Stimulated activated CD4-positive, alpha-beta T cell treated with anti-CD3 and anti-CD28 coated beads, Interleukin-15, amount 100 ng/mL, for 24 hours (primary cell): Measurements from ENCODE around the gene TMEM101.
"Not testable (repeated sequence)": the region's sequence is repeated elsewhere in the genome, so short reads cannot be mapped to it uniquely, and the experiment has no call there.

Source experiments
- DNase-seq: peaks from one replicate; pipeline ENCODE4 v3.0.0-alpha.2; 2020

The TMEM101 gene

DNA sequence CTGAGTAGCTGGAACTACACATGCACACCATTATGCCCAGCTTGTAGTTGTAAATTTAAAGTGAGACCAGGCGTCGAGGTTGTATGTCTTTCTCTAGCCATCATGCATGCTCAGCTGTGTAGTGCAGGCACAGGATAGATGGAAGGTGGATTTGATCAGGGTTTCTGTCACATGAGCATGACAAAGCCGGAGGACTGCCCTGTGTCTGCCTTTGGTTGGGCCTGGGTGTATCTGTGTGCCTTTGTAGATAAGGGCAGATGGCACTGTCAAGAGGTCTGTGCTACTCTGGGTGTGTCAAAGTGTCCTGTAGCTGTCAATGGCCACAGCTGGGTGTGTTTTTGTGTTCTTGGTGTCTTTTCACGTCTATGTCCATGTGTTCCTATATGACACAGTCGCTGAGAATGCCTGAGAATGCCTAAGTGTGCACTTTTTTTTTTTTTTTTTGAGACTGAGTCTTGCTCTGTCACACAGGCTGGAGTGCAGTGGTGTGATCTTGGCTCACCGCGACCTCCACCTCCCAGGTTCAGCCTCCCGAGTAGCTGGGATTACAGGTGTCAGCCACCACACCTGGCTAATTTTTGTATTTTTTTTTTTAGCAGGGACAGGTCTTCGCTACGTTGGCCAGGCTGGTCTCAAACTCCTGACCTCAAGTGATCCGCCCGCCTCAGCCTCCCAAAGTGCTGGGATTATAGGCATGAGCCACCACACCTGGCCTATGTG lies 14.5 kb downstream of the TMEM101 start:
- no peak for DNase-seq

DNA sequence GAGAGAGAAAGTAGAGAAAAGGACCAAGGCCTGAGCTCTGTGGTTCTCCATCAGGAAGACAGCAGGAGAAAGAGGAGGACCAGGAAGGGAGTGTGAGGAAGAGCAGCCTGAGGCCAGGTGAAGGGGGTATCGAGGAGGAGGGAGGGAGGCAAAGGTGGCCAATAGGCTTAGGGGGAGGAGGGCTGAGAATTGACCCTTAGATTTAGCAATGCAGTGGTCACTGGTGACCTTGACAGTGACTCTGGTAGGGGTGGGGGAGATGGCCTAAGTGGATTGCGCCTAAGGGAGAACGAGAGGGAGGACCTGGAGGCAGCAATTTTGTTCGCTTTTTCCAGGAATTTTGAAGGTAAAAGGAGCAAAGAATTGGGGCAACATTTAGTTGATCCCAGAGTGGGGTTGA lies 15.7 kb downstream of the TMEM101 start:
- no peak for DNase-seq

DNA sequence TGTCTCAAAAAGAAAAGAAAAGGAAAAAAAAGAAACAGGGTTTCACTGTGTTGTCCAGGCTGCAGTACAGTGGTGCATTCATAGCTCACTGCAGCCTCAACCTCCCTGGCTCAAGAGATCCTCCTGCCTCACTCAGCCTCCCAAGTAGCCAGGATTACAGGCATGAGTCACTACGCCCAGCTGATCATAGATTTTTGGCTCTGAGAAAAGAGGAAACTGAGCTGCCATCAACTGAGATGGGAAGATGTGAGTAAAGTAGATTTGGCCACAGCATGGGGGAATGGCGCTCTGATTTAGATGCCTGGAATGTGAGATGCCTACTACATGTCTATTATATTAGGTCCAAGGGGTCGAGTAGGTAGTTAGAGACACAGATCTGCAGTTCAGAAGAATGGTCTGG lies 16.2 kb downstream of the TMEM101 start:
- DNase-seq: no peak

DNA sequence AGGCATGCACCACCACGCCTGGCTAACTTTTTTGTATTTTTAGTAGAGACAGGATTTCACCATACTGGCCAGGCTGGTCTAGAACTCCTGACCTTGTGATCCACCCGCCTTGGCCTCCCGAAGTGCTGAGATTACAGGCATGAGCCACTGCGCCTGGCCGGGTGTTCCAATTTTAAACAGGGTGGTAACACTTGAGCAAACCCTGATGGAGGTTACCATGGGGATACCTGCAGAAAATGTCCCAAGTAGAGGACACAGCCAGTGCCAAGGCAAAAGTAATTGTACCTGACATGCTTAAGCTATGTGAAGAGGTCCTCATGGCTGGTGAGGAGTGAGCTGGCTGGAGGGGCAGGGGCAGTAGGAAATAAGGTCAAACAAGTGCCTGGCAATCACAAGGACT lies 17.6 kb downstream of the TMEM101 start:
- DNase-seq: not testable (repeated sequence)

DNA sequence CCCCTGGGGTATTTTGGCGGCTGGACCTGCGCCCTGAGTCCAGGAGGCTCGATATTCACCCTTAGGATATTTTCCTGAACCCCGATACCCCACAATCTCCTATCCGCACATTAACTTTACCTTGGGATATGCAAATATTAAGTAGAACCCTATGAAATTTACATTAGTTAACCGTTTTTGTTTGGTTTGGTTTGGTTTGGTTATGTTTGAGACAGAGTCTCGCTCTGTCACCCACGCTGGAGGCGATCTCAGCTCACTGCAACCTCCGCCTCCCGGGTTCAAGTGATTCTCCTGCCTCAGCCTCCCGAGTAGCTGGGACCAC lies 19.7 kb downstream of the TMEM101 start:
- DNase-seq: no peak

DNA sequence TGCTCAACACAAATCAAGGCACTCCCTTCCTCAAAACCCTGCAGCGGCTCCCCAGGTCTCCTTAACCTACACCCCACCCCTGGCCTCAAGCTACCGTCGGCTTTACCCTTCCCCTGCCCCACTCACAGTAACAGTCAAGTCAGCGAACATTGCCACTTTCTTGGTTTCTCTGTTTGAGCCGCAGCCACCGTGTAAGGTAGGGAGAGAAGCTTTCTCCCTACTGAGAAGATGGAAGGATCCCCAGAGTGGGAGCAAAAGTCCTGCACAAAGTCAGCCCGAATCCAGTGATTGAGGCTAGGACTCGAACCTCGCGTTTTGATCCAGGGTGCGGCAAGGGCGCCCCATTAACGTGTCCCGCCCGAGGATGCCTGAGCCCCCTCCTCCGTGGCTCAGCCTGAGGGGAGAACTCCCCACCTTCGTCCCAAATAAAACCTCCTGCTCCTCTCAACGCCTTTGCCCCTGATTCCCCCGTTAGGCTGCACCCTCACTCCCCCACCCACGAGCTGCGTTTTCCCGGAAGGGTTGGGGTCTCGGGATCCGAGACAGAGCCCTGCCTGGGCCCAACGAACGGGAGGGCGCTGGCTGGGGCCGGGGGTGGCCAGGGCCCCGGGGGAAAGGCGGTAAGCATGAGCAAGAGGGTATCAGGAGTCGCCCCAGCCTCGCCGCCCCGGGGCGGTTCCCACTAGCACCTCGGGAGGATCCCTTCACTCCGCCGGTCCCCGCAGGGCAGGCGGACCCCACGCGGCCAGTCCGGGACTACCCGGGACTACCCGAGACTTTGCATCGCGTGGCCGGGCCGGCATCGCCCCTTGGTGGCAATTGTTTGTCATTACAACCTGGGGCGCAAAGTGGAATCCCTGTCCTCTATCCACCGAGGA lies 20.3 kb downstream of the TMEM101 start:
- DNase-seq: peak; percentile 82

DNA sequence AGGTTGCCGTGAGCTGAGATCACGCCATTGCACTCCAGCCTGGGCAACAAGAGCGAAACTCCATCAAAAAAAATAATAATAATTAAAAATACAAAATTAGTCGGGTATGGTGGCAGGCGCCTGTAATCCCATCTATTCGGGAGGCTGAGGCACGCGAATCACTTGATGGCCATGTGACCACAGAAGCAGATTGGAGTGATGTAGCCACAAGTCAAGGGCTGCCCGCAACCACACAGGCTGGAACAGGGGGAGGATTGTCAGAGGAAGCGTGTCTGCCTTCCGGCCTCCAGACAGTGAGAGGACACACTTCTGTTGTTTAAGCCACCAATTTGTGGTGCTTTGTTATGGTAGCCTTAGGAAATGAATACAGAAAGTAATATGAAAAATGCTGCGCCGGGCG lies 22.1 kb downstream of the TMEM101 start:
- DNase-seq: no peak

DNA sequence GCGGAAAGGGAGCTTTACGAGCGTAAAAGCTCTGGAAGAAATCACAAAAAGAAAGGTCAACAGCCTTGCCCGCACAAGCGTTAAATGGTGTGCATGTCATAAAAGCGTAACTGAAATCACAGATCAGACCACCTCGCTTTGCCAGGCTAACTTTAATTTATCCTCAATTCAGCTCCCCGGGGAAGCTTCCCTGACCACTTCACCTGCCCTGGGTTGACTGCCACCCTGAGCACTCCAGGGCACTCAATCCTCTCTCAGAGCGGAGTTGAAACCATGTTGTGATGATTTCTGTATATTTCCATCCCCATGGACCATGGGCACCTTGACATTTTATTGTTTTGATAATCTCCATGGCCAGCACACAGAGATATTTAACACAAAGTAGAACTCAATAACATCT lies 26.5 kb downstream of the TMEM101 start:
- no peak for DNase-seq

DNA sequence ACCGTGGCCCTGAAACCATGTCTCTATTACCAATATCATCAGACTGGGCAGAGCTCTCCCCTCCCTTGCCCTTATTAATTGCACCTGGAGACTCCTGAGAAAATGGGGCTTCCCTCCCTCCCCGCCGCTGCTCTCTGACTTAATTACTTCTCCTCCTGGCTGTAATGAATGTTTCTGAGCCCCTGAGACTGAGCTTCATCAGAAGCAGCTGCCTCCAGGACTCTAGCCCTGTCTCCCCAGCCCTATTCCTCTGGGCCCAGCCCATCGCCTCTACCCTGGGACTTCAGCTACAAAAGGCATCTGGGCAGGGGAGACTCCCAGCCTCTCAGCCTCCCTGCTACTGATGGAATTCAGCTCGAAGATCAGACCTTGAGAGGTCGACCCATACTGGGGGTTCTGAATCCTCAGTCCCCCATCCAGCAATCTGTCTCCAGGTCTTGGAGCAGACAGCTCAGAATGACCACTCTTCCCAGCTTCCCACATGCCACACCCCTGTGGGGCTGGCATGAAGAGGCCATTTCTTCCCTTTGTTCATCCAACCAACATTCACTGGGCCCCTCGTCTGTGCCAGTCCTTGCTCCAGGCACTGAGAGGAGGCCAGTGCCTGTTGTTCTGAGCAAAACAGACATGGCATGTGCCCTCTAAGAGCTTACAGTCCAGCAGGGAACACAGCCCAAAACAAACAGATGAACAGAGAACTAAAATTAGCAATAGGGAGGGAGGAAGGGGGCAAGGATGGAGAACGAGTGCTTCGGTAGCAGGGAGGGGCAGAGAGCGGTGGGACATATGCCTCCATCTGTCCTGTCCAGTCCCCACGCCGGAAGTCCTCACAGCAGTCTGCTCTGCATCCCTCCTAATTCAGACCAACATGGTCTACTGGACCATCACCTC lies 27.4 kb downstream of the TMEM101 start:
- no peak for DNase-seq

DNA sequence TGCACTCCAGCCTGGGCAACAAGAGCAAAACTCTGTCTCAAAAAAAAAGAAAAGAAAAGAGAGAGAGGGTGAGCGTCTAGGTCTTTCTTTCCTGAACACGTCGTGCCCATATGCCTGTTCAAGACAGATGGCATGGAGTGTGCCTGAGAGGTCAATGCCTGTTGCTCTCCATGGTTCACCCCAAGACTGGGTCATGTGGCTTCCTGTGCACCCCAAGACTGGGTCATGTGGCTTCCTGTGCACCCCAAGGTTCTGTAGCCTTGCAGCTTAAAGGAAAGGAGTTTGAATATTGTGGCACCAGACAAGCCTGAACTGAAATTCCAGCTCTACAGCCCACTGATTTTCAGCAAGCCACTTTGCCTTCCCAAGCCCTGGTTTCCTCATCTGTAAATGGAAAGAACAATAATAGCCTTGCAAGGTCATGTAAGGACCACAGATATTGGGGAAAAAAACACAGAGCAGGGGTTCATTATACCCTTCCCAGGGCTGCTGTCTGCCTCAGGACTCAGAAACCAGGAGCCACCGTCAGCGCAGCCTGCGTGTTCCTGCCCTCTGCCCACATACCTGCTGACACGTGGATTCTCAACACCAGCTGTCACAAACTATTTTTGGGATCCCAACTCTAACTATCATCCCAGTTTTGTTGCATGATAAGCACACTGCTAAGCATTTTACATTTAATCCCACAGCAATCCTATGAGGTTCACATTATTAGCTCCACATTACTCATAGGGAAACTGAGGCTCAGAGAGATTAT lies 28.4 kb downstream of the TMEM101 start:
- DNase-seq: no peak

DNA sequence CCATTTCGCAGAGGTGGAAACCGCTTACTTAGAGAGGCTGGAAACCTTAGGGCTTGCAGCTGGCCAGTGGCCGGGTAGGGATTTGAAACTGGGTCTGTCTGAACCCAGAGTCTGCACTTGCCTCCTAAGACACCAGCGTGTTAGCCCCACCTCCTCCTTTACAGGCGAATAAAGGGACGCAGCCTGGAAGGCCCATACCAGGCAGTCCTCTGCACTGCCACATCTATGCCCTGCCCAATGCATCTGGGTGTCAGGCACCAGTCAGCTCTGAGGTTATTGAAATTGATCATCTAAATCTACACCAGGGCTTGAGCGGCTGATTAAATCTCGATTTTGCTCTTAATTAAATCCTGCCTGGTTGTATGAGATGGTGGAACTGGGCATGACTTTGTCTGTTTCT lies 30.2 kb downstream of the TMEM101 start:
- no peak for DNase-seq

DNA sequence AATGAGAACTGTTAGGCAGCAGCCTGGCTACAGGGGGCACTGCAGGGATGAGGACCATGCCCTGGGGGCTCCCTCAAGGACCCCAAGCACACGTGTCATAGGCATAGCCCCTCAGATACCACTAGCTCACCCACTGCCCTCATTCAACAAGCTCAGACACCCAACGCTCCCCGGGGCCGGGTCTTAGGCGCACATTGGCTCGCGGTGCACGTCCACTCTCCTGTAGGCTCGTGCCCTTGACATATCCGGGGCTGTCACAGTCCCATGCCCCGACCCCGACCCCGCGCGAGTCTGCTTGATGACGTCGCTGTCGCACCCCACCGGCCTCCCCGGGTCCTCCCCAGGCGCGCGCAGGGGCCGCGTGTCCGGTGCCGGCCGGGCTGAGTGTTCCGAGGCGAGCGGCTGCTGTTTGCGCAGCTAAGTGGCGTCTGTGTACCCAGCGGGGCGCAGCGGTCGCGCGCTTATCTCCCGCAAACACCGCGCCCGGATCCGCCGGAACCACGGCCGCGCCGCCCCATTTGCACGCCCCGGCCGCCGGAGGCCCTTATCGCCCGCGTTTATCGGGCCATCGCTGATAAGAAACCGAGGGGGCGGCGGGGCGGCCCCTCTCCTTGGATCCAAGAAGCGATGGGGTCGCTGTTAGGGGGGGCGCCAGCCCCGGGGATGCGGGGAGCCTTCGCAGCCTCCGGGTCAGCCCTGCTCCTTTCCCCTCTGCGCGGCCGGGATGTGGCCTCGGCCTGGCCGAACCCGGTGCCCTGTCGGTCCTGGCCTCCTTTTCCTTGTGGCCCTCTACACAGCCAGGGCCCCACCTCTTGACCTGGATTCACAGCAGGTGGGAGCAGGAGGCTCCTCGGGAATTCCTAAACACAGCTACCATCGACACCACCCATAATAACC lies 31.0 kb downstream of the TMEM101 start:
- DNase-seq: peak; percentile 25

DNA sequence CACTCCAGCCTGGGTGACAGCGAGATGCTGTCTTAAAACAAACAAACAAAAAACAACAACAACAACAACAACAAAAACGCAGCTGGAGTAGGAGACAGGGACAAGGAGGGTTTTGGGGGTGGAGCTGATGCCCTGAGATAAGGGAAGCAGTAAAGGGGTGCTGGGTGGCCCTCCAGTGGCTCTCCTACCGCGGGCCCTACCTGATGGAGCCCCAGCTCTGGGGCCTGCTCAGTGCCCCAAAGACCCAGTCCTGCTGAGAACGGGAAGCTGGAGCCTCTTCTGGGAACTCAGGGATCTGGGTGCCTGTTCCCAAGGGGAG lies 31.6 kb downstream of the TMEM101 start:
- no peak for DNase-seq

DNA sequence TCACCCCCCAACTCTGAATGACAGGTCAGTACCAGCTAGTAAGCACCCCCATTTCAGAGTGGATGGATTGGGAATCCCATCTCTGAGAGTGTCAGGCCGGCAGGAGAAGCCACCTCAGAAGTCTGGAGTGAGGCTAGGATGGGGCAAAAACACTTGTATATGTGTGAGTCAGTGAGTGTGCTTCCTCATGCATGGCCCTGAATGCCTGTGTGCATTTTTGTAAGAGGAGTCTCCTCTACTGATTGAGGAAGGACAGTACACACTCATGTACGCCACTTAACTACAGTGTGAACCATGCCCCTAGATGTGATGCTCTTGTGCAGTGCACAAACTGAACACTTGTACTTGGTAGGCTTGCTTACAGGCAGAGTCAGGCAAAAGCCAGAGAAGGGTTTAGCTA lies 32.6 kb downstream of the TMEM101 start:
- no peak for DNase-seq

DNA sequence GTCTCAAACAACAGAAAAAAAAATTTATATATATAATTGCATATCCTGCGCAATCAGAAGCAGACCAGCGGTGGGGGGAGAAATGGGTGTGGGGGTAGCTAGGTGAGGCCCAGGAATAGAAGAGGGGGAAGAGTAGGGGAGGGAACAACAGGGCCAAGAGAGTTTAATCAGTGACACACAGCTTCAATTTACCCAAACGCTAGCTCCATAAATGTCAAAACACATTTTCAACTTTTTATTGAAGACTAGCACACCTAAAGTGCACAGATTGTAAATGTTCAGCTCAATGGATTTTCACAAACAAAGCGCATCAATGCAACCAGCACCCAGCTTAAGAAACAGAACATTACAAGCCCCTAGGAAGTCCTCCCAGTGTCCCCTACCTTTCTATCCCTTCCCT lies 35.1 kb downstream of the TMEM101 start:
- DNase-seq: no peak

DNA sequence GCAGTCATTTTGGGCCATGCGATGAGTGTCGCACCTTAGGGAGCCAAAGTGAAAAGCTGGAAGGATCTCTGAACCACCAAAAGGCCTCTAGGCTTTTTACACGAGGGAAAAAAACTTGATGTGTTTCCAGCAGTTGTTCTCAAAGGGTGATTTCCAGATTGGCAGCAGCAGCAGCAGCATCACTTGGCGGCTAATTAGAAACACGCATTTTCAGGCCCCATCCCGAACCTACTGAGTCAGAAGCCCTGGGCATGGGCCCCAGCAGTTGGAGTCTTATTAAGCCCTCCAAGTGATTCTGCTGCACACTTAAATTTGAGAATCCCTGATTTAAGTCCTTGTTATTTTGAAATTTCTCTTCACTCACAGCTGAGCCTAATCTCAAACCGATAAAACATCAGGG lies 35.8 kb downstream of the TMEM101 start:
- no peak for DNase-seq

DNA sequence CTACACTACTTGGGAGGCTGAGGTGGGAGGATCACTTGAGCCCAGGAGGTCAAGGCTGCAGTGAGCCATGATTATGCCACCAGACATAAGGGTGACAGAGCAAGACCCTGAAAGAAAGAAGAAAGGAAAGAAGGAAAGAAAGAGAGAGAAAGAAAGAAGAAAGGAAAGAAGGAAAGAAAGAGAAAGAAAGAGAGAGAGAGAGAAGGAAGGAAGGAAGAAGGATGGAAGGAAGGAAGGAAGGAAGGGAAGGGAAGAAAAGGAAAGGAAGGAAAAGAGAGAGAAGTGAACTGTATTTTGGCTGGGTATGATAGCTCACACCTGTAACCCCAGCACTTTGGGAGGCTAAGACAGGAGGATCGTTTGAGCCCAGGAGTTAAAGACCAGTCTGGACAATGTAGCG lies 36.7 kb downstream of the TMEM101 start:
- no peak for DNase-seq

DNA sequence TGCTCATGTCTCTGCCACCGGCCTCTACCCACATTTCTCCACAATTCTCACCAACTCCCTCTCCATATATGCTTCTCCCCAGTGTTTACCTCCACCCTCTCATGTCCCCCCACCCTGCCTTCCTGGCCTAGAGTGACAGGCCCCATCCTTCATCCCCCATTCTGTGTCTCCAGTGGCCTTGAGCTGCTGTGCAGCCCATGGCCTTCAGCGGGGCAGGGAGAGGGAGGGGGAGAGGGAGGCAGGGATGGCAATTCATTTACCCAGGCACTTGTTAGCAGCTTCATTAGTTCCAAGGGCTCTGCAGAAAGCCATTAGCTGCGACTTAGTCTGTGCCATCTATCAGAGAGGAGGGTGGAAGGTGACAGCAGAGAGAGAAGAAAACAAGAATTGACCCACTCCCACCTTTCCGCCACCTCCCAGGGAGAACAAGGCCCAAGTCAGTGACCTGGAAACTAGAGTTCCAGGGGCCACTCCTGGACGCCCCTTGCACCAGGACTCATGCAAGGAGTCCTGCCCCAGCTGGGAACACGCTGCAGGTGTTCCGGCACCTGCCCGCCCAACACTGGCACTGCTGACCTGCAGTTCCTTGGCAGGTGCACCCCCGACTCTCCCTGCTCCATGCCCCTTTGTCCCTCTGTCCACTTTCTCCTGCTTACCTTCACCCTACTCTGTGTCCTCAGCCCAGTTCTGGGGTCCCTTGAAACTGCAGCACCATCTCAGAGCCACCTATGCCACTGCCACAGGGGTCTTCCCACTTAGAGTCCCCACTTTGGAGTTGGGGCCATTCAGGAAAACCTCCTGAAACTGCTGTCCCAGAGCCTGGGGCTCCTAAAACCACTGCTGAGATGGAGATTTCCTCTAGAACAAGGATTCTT lies 37.6 kb downstream of the TMEM101 start:
- no peak for DNase-seq

DNA sequence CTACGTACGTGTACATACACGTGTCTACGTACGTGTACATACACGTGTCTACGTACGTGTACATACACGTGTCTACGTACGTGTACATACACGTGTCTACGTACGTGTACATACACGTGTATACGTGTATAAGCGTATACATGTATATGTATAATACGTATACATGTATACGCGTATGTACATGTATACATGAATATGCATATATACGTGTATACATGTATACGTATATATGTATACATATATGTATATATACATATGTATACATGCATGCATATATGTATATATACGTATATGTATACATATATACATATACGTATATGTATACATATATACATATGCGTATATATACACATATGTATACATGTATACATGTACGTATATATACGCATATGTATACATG lies 38.9 kb downstream of the TMEM101 start:
- DNase-seq: no peak

DNA sequence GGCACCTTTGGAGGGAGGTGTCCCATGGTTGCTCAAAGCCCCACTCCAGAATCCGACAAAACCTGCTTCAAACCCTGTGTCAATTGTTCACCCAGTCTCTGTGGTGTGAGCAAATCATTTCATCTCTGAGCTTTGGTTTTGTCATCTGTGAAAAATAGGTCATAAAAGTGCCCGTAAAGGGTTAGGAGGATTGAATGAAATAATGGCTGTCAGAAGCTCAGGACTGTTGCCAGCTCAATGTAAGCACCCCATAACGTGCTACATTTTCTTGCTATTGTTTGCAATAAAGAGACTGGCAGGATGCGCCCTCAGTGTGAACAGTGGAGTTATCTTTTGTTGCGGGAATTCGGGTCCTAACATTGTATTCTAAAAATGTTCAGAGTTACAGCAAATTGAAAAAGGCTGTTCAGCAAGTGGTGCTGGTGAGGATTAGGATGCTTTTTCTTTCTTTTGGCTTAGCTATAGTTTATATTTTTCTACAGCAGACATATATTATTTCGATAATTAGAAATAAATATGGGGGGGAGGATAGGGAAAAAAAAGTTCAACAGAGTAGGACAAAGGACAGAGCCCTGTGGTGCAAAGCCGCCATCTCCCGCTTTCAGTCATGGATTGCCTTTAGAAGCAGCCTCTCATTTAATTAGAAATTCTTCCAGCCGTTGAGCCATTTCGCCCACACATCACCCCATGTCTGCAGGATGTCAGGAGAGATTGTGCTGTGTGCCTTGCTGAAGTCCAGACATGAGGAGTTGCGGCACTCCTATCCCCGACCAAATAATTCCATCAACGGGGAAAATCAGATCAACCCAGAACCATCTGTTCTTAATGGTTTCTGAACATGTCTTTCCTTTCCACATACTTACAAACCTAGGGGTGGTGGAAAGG lies 40.1 kb downstream of the TMEM101 start:
- DNase-seq: no peak
